Lung (tissue), 12 donors: Measurements from ENCODE around the gene BRI3. TPM values are rescaled to one million over a fixed set of nuclear protein-coding genes. Genes with fewer than 3 reads are reported as not detected.
A peak's percentile ranks its signal among the peaks of the same experiment; 100 is the strongest.

ENCODE experiments used
- ATAC-seq: fragments of 200-7000 bp; cut with Tn5 transposase; one replicate; pipeline ENCODE4 v1.9.1; 2020; ENCODE audit warnings: moderate number of reproducible peaks; ENCODE audit not compliant: insufficient read depth, low FRiP score
- DNase-seq, 3 donors: peaks; one replicate each; pipeline ENCODE4 v3.0.0-alpha.2; 2013 to 2017
- H3K27ac ChIP-seq, 2 donors: one replicate each; pipeline ENCODE4 v1.5.1; 2013; ENCODE audit warnings: mild to moderate bottlenecking in 2 of 2, moderate library complexity in 2 of 2, control low read depth in 1 of 2, inconsistent platforms in 1 of 2, low read depth in 1 of 2, low read length in 1 of 2
- H3K27me3 ChIP-seq, 3 donors: one replicate each; pipeline ENCODE4 v1.5.1; 2013; ENCODE audit warnings: low read length in 2 of 3; ENCODE audit not compliant: control insufficient read depth in 3 of 3, insufficient read depth in 3 of 3
- H3K36me3 ChIP-seq, 4 donors: one replicate each; pipeline ENCODE4 v1.5.1; 2013; ENCODE audit warnings: low read length in 4 of 4, mild to moderate bottlenecking in 1 of 4, moderate library complexity in 1 of 4; ENCODE audit not compliant: control insufficient read depth in 4 of 4, insufficient read depth in 4 of 4
- H3K4me1 ChIP-seq, 5 donors: one replicate each; pipeline ENCODE4 v1.5.1; 2013; ENCODE audit warnings: low read length in 5 of 5, mild to moderate bottlenecking in 2 of 5, moderate library complexity in 1 of 5; ENCODE audit not compliant: control insufficient read depth in 5 of 5, insufficient read depth in 5 of 5
- H3K4me3 ChIP-seq: one replicate; pipeline ENCODE4 v1.5.1; 2013; ENCODE audit warnings: mild to moderate bottlenecking, control low read depth, moderate library complexity
- H3K9ac ChIP-seq, 2 donors: one replicate each; pipeline ENCODE4 v1.5.1; 2013; ENCODE audit warnings: low read length in 2 of 2, control low read depth in 1 of 2; ENCODE audit not compliant: insufficient read depth in 1 of 2
- H3K9me3 ChIP-seq, 4 donors: one replicate each; pipeline ENCODE4 v1.5.1; 2013; ENCODE audit warnings: low read length in 3 of 4, mild to moderate bottlenecking in 1 of 4, moderate library complexity in 1 of 4; ENCODE audit not compliant: control insufficient read depth in 4 of 4, insufficient read depth in 3 of 4
- WGBS, 2 donors: extraction: QIAGEN DNeasy Blood & Tissue Kit; methylation state at CpG; one replicate each; pipeline ENCODE4 v1.1.7; 2013; 5-methylcytosine and 5-hydroxymethylcytosine counted together
- polyA plus RNA-seq, 2 donors: library from polyadenylated mRNA; stranded (reverse); fragments of 200-250 nt; gene quantifications; one replicate each; pipeline ENCODE4 v1.2.1, GENCODE V29; 2013
- total RNA-seq, 2 donors: library from RNA; depleted of rRNA in 1 of 2; stranded (reverse); fragments of >200 nt in 1 of 2; gene quantifications; one replicate each; pipeline ENCODE4 v1.2.1, GENCODE V29; 2014 to 2021
- TF ChIP-seq, protein P1 (sequence below): IDR thresholded peaks from 2 replicates; pipeline ENCODE4 v1.5.1; 2012; ENCODE audit warnings: mild to moderate bottlenecking; ENCODE audit errors: control extremely low read depth, extremely low read depth
- donor health status: control.
- donor health status: control.
- donor health status: Bipolar disorder and iron deficiency.
- donor health status: healthy.
- donor health status: DM: yes; HTN: yes; CAD: no.

BRI3 gene
- total and polyA plus RNA-seq, 4 donors, result 99.7 to 615 (median 439) TPM

- 32 to 39% methylated on average over 19 of the region's 19 CpGs for WGBS, 2 donors
- ATAC-seq, result no peak
Observed at GRCh38 chr7:98283127-98283886, 1.8 kb downstream of the BRI3 start.

GRCh38 chr7:98283887-98284222 lies 2.4 kb downstream of the BRI3 start:
- 29 to 45% methylated on average over 8 of the region's 8 CpGs for WGBS, 2 donors
- Histone ChIP-seq H3K4me1 (peaks cover 0 to 52% (median 20%) of the 10 kb centered on the region in 5 donors), H3K9ac (no peak overlapping the region), H3K36me3 (peaks cover 0 to 29% (median 2%) of the 10 kb centered on the region in 4 donors), H3K27me3 (no peaks in the 10 kb centered on the region), H3K9me3 (no peaks in the 10 kb centered on the region), H3K4me3 (peak overlapping the region; percentile 95), H3K27ac (peak overlapping the region; percentile 66 to 95)
- no peak for ATAC-seq
- TF ChIP-seq, protein P1, sequence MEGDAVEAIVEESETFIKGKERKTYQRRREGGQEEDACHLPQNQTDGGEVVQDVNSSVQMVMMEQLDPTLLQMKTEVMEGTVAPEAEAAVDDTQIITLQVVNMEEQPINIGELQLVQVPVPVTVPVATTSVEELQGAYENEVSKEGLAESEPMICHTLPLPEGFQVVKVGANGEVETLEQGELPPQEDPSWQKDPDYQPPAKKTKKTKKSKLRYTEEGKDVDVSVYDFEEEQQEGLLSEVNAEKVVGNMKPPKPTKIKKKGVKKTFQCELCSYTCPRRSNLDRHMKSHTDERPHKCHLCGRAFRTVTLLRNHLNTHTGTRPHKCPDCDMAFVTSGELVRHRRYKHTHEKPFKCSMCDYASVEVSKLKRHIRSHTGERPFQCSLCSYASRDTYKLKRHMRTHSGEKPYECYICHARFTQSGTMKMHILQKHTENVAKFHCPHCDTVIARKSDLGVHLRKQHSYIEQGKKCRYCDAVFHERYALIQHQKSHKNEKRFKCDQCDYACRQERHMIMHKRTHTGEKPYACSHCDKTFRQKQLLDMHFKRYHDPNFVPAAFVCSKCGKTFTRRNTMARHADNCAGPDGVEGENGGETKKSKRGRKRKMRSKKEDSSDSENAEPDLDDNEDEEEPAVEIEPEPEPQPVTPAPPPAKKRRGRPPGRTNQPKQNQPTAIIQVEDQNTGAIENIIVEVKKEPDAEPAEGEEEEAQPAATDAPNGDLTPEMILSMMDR, result no peak
- DNase-seq, result no peak

More at GRCh38 chr7:98283127-98283886, 1.8 kb downstream of the BRI3 start:
- Histone ChIP-seq H3K27ac (peak overlapping the region; percentile 95 to 97), H3K36me3 (peaks cover 0 to 28% (median 0%) of the 10 kb centered on the region in 4 donors), H3K27me3 (no peaks in the 10 kb centered on the region), H3K9me3 (no peaks in the 10 kb centered on the region), H3K9ac (peak overlapping the region in 1 of 2 donors; percentile 74), H3K4me1 (peaks cover 0 to 52% (median 20%) of the 10 kb centered on the region in 5 donors), H3K4me3 (peak overlapping the region; percentile 95)
- TF ChIP-seq, protein P1, result no peak
- DNase-seq, result peak in 1 of 3 donors; percentile 37

DNA sequence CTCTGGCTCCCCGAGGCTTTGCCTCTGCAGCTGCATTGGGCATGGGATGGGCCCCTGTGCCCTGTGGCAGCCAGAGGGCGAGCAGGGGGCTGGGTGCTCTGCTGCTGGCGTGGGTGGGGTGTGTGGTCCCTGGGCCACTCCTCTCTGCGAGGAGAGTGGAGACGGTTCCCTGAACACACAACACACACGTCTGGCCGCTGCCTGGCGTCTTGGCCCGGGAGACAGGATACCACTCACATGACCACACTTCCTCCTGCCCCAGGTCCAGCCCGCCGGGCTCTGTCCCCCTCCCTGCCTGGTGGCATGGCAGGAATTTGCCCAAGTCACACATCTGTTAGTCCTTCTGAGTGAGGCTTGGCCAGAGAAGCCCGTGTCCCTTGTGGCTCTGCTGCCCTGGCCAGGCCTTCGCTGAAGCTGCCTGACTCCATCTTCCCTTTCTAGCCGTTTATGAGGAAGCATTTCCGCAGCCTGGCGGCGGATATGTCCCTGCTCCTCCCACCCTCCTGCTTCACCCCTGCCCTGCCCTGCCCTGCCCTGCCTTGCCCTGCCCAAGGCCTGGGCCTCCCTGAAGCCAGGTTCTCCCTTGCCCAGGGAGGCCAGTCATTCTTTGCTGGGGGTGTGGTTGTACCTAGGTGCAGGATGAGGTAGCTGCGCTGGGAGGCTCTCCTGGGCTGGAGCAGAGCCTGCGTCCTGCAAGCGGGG lies 3.0 kb downstream of the BRI3 start:
- peaks cover 0 to 34% (median 2%) of the 10 kb centered on the region in 4 donors for H3K36me3 ChIP-seq
- TF ChIP-seq, protein P1, result no peak
- peak overlapping the region; percentile 84 to 95 for H3K27ac ChIP-seq
- peak; percentile 28 to 56 (median 30) for DNase-seq
- no peaks in the 10 kb centered on the region for H3K27me3 ChIP-seq
- peak overlapping the region in 1 of 2 donors; percentile 23 for H3K9ac ChIP-seq
- no peaks in the 10 kb centered on the region for H3K9me3 ChIP-seq
- H3K4me3 ChIP-seq, result peak overlapping the region; percentile 95
- peak; percentile 22 for ATAC-seq
- 15 to 23% methylated on average over 18 to 20 of the region's 20 CpGs for WGBS, 2 donors
- peaks cover 0 to 52% (median 20%) of the 10 kb centered on the region in 5 donors for H3K4me1 ChIP-seq
